H1 (cell line): Measurements from ENCODE around the gene DUSP1. TPM values are rescaled to one million over a fixed set of nuclear protein-coding genes. Genes with fewer than 3 reads are reported as not detected.

Source experiments
- ASH2L ChIP-seq: fragments of 200-600, 300-600 bp; sonication (generic); IDR thresholded peaks from one replicate; pipeline ENCODE4 v1.7.1; 2017; ENCODE audit warnings: low read length
- EP300 ChIP-seq, 2 experiments: IDR thresholded peaks; 1 replicate in 1 of 2; 2 replicates in 1 of 2; pipeline ENCODE4 v1.6.1; 2011 to 2012; ENCODE audit warnings: low read depth in 2 of 2, low read length in 2 of 2, mild to moderate bottlenecking in 2 of 2, borderline replicate concordance in 1 of 2, inconsistent platforms in 1 of 2, moderate library complexity in 1 of 2
- HDAC2 ChIP-seq, 2 experiments: fragments of 300-600 bp in 1 of 2; sonication (generic) in 1 of 2; IDR thresholded peaks; 2 replicates each; pipeline ENCODE4 v1.6.1; 2011 to 2012; ENCODE audit warnings: low read depth in 2 of 2, low read length in 2 of 2, mild to moderate bottlenecking in 2 of 2, moderate library complexity in 2 of 2, borderline replicate concordance in 1 of 2, inconsistent platforms in 1 of 2
- HDAC6 ChIP-seq: IDR thresholded peaks from one replicate; pipeline ENCODE4 v1.7.1; 2012; ENCODE audit warnings: low read depth, mild to moderate bottlenecking, inconsistent platforms, low read length, moderate library complexity
- polyA plus RNA-seq, 7 experiments: library from polyadenylated mRNA; depleted of rRNA in 3 of 7; stranded (reverse) in 5 of 7; unstranded in 2 of 7; fragments of >200 nt in 5 of 7; fragments of 200-250 nt in 2 of 7; gene quantifications; 1 replicate in 5 of 7; 2 replicates in 1 of 7; 4 replicates in 1 of 7; pipeline versions ENCODE4 v1.2.1 to v1.2.3, GENCODE V29; 2011 to 2013; ENCODE audit warnings: missing spikeins in 2 of 7, mixed read lengths in 2 of 7
- total RNA-seq: library from RNA; stranded (reverse); fragmentation: NEBNext Ultra II Directional; extraction: Animal tissue kit (Norgen Biotek cat#: 25700); gene quantifications from 2 replicates; pipeline ENCODE4 v1.2.1, GENCODE V29; 2021

Gene DUSP1
- total and polyA plus RNA-seq, 2 of the 8 experiments (the other 6 are each of a cell fraction or from before 2014, with no cell fraction given): 6.5 to 11.7 TPM

DNA sequence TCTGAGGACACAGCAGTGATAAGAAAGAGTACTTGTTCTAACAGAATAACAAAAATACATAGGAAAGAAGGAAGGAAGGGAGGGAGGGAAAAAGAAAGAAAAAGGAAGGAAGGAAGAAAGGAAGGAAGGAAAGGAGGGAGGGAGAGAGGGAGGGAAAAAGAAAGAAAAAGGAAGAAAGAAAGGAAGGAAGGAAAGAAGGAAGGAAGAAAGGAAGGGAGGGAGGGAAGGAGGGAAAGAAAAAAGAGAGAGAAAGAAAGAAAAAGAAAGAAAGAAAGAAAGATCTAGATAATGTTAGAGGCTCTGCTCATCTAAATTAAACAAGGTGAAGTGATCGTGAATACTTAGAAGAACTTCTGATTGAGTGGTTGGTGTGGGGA lies 29.8 kb downstream of the DUSP1 start (continued):
- TF ChIP-seq HDAC6 (no peak), ASH2L (no peak), HDAC2 (IDR thresholded peaks at IDR 0.05; ENCODE audit: borderline replicate concordance in 1 of 2, low read depth in 2 of 2, low read length in 2 of 2) (no peak), EP300 (IDR thresholded peaks at IDR 0.05; ENCODE audit: borderline replicate concordance in 1 of 2, low read depth in 2 of 2, low read length in 2 of 2) (no peak)
